Measurements from ENCODE around the gene TAS2R60.
"Not testable (repeated sequence)": the region's sequence is repeated elsewhere in the genome, so short reads cannot be mapped to it uniquely, and the experiment has no call there.

Gene TAS2R60

GRCh38 chr7:143485500-143485899 is 42.2 kb downstream of the TAS2R60 start:
- TF ChIP-seq TAF1 (IDR thresholded peaks at IDR 0.05; ENCODE audit: low read depth, low read length) (no peak), SPI1 (IDR thresholded peaks at IDR 0.05; ENCODE audit: low read depth, low read length) (no peak), POLR2A (IDR thresholded peaks at IDR 0.05; ENCODE audit: low read depth, low read length) (no peak), POU2F2 (IDR thresholded peaks at IDR 0.05; ENCODE audit: low read depth, low read length) (no peak), POLR2AphosphoS5 (IDR thresholded peaks at IDR 0.05; ENCODE audit: low read depth, low read length) (no peak), PAX5 (IDR thresholded peaks at IDR 0.05; ENCODE audit: insufficient read depth, low read length, severe bottlenecking) (no peak)
- FAIRE-seq (no peak), DNase-seq (ENCODE audit: insufficient read length, low spot score) (no peak)

GRCh38 chr7:143486266-143486665 is 43.0 kb downstream of the TAS2R60 start:
- not testable (repeated sequence) for DNase-seq (ENCODE audit: insufficient read length, low spot score); FAIRE-seq

- no peak for FAIRE-seq
- TF ChIP-seq POU2F2 (IDR thresholded peaks at IDR 0.05; ENCODE audit: low read depth, low read length) (no peak), SPI1 (IDR thresholded peaks at IDR 0.05; ENCODE audit: low read depth, low read length) (no peak)
- DNase-seq (ENCODE audit: insufficient read length, low spot score), result no peak
Measured at GRCh38 chr7:143487061-143487460, 43.8 kb downstream of the TAS2R60 start.

GRCh38 chr7:143487566-143487965 is 44.3 kb downstream of the TAS2R60 start:
- no peak for TF ChIP-seq PAX5 (IDR thresholded peaks at IDR 0.05; ENCODE audit: insufficient read depth, low read length, severe bottlenecking)
- TF ChIP-seq SPI1 (IDR thresholded peaks at IDR 0.05; ENCODE audit: low read depth, low read length), result no peak
- TF ChIP-seq POLR2A (IDR thresholded peaks at IDR 0.05; ENCODE audit: low read depth, low read length), result no peak
- no peak for TF ChIP-seq POLR2AphosphoS5 (IDR thresholded peaks at IDR 0.05; ENCODE audit: low read depth, low read length)
- no peak for TF ChIP-seq TAF1 (IDR thresholded peaks at IDR 0.05; ENCODE audit: low read depth, low read length)
- no peak for TF ChIP-seq POU2F2 (IDR thresholded peaks at IDR 0.05; ENCODE audit: low read depth, low read length)
- DNase-seq (ENCODE audit: insufficient read length, low spot score) (no peak), FAIRE-seq (no peak)

GRCh38 chr7:143490717-143491306 is 47.6 kb downstream of the TAS2R60 start:
- FAIRE-seq (no peak), DNase-seq (ENCODE audit: insufficient read length, low spot score) (no peak)
- TF ChIP-seq POU2F2 (IDR thresholded peaks at IDR 0.05; ENCODE audit: low read depth, low read length) (no peak), POLR2A (IDR thresholded peaks at IDR 0.05; ENCODE audit: low read depth, low read length) (no peak), SPI1 (IDR thresholded peaks at IDR 0.05; ENCODE audit: low read depth, low read length) (no peak), PAX5 (IDR thresholded peaks at IDR 0.05; ENCODE audit: insufficient read depth, low read length, severe bottlenecking) (no peak), POLR2AphosphoS5 (IDR thresholded peaks at IDR 0.05; ENCODE audit: low read depth, low read length) (no peak), TAF1 (IDR thresholded peaks at IDR 0.05; ENCODE audit: low read depth, low read length) (no peak)

GRCh38 chr7:143492043-143492471 is 48.8 kb downstream of the TAS2R60 start:
- FAIRE-seq (no peak), DNase-seq (ENCODE audit: insufficient read length, low spot score) (no peak)
- TF ChIP-seq PAX5 (IDR thresholded peaks at IDR 0.05; ENCODE audit: insufficient read depth, low read length, severe bottlenecking) (no peak), POU2F2 (IDR thresholded peaks at IDR 0.05; ENCODE audit: low read depth, low read length) (no peak)

GRCh38 chr7:143492799-143493739 is 49.8 kb downstream of the TAS2R60 start:
- TF ChIP-seq PAX5 (IDR thresholded peaks at IDR 0.05; ENCODE audit: insufficient read depth, low read length, severe bottlenecking), result no peak
- no peak for TF ChIP-seq TAF1 (IDR thresholded peaks at IDR 0.05; ENCODE audit: low read depth, low read length)
- no peak for TF ChIP-seq POLR2A (IDR thresholded peaks at IDR 0.05; ENCODE audit: low read depth, low read length)
- TF ChIP-seq POLR2AphosphoS5 (IDR thresholded peaks at IDR 0.05; ENCODE audit: low read depth, low read length), result no peak
- no peak for TF ChIP-seq POU2F2 (IDR thresholded peaks at IDR 0.05; ENCODE audit: low read depth, low read length)
- no peak for TF ChIP-seq SPI1 (IDR thresholded peaks at IDR 0.05; ENCODE audit: low read depth, low read length)
- DNase-seq (ENCODE audit: insufficient read length, low spot score), result no peak
- FAIRE-seq, result no peak

GRCh38 chr7:143493751-143494150 is 50.5 kb downstream of the TAS2R60 start:
- DNase-seq (ENCODE audit: insufficient read length, low spot score), result no peak
- TF ChIP-seq POU2F2 (IDR thresholded peaks at IDR 0.05; ENCODE audit: low read depth, low read length) (no peak), PAX5 (IDR thresholded peaks at IDR 0.05; ENCODE audit: insufficient read depth, low read length, severe bottlenecking) (no peak), POLR2AphosphoS5 (IDR thresholded peaks at IDR 0.05; ENCODE audit: low read depth, low read length) (no peak), SPI1 (IDR thresholded peaks at IDR 0.05; ENCODE audit: low read depth, low read length) (no peak), TAF1 (IDR thresholded peaks at IDR 0.05; ENCODE audit: low read depth, low read length) (no peak), POLR2A (IDR thresholded peaks at IDR 0.05; ENCODE audit: low read depth, low read length) (no peak)
- no peak for FAIRE-seq

Data from GM12891 (cell line).